Thymus (tissue), 11 donors: ENCODE results near the gene FXN. TPM values are rescaled to one million over a fixed set of nuclear protein-coding genes. Genes with fewer than 3 reads are reported as not detected.
"Not testable (repeated sequence)": the region's sequence is repeated elsewhere in the genome, so short reads cannot be mapped to it uniquely, and the experiment has no call there.

Source experiments
- DNase-seq, 9 donors: peaks; one replicate each; pipeline ENCODE4 v3.0.0-alpha.2; 2013; ENCODE audit warnings: low spot score in 9 of 9, low read depth in 6 of 9, missing footprints in 1 of 9
- H3K27ac ChIP-seq, 2 donors: one replicate each; pipeline ENCODE4 v1.5.1; 2013; ENCODE audit warnings: control low read depth in 1 of 2, low read depth in 1 of 2, low read length in 1 of 2, mild to moderate bottlenecking in 1 of 2, moderate library complexity in 1 of 2
- H3K27me3 ChIP-seq, 2 donors: one replicate each; pipeline ENCODE4 v1.5.1; 2013; ENCODE audit warnings: low read length in 1 of 2; ENCODE audit not compliant: control insufficient read depth in 2 of 2, insufficient read depth in 1 of 2
- H3K36me3 ChIP-seq, 2 donors: one replicate each; pipeline ENCODE4 v1.5.1; 2013; ENCODE audit warnings: low read length in 1 of 2, mild to moderate bottlenecking in 1 of 2, moderate library complexity in 1 of 2; ENCODE audit not compliant: control insufficient read depth in 2 of 2, insufficient read depth in 2 of 2
- H3K4me1 ChIP-seq, 2 donors: one replicate each; pipeline ENCODE4 v1.5.1; 2013; ENCODE audit warnings: low read length in 2 of 2; ENCODE audit not compliant: control insufficient read depth in 2 of 2, insufficient read depth in 2 of 2
- H3K4me3 ChIP-seq, 2 donors: one replicate each; pipeline ENCODE4 v1.5.1; 2013; ENCODE audit warnings: low read length in 2 of 2, control low read depth in 1 of 2, mild to moderate bottlenecking in 1 of 2
- H3K9me3 ChIP-seq, 2 donors: one replicate each; pipeline ENCODE4 v1.5.1; 2013; ENCODE audit warnings: low read length in 1 of 2, mild to moderate bottlenecking in 1 of 2; ENCODE audit not compliant: control insufficient read depth in 2 of 2, insufficient read depth in 1 of 2
- WGBS: extraction: QIAGEN DNeasy Blood & Tissue Kit; methylation state at CpG from one replicate; pipeline ENCODE4 v1.1.7; 2013; 5-methylcytosine and 5-hydroxymethylcytosine counted together
- polyA plus RNA-seq: library from polyadenylated mRNA; stranded (reverse); fragments of 200-250 nt; gene quantifications from one replicate; pipeline ENCODE4 v1.2.3, GENCODE V29; 2013
- total RNA-seq: library from RNA; stranded (reverse); fragments of 120-200 nt; gene quantifications from one replicate; pipeline ENCODE4 v1.2.4, GENCODE V29; 2013
- donor health status: healthy.

FXN gene
- total and polyA plus RNA-seq, 2 donors: 3.2 to 7.7 TPM

DNA sequence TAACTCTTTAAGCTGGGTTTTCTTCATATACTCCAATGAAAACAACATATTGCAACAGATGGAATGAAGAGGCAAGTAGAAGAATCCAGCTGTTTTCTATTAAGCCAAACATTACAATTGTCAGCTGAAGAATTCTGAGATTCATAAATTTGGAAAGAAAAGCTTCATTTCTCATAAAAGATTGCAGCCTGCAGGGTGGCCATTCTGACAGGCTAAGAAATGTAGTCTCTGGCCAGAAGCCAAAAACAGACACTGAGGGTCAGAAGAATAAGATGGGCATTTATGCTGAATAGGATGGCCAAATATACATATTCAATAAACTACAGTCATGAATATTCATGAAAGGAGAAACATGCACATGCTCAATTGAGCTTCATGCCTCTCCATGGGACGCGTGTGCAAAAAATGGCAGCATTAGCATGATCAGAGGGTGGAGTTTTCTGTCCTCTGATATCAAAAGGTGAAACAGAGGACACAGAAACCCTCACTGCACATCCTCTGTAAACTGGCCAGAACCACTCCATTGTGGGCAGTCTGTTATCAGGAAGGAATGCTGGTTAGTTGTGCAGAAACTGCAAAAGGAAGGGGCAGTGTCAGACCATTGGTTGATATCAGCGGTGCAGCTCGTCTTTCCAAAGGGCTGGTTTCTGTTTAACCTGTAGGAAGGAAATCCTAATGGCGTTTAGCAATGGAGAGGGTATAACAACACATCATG, 50.2 kb downstream of the FXN start:
- no peak for DNase-seq
- 96% methylated on average over 5 of the region's 5 CpGs for WGBS
- no peaks in the 10 kb centered on the region for H3K4me1 ChIP-seq
- H3K27ac ChIP-seq: no peak overlapping the region
- H3K4me3 ChIP-seq: no peak overlapping the region
- no peaks in the 10 kb centered on the region for H3K36me3 ChIP-seq
- H3K9me3 ChIP-seq: no peaks in the 10 kb centered on the region
- H3K27me3 ChIP-seq: no peaks in the 10 kb centered on the region

DNA sequence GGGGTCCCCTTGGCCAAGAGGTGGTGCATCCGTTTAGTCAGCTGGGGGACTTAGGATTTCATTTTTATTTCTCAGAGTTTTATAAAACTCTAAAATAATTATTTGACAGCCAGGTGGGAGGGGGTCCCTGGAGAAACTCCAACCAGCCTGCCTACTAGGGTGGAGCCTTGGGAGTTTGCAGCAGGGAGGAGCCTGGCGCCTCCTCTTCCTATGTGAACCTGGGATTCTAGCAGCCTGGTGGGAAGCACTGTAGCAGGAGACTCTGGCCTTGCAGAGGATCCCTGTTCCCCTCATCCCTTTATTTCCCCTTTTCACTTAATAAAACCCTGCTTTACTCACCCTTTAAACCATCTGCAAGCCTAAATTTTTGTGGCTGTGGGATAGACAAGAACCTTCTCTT, 50.8 kb downstream of the FXN start:
- no peaks in the 10 kb centered on the region for H3K9me3 ChIP-seq
- no peaks in the 10 kb centered on the region for H3K27me3 ChIP-seq
- H3K4me3 ChIP-seq: no peak overlapping the region
- no peak overlapping the region for H3K27ac ChIP-seq
- DNase-seq: no peak
- no peaks in the 10 kb centered on the region for H3K36me3 ChIP-seq
- H3K4me1 ChIP-seq: no peaks in the 10 kb centered on the region
- WGBS: 96% methylated on average over 2 of the region's 2 CpGs

DNA sequence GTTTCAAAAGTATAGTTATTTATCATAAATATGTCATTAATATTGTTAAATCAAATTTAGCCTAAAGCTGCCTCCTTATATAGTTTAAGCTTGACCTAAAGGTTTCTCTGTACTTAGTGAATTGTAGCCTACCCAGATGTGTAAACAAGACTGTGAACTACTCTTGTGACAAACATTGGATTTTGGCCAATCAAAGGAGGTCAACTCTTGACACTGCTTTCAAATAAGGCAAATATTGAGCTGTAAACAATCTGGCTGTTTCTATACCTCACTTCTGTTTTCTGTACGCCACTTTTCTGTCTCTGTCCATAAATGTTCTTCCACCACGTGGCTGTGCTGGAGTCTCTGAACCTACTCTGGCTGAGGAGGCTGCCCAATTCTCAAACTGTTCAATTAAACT, 51.2 kb downstream of the FXN start:
- DNase-seq: no peak
- H3K27ac ChIP-seq: no peak overlapping the region
- H3K4me3 ChIP-seq: no peak overlapping the region
- H3K4me1 ChIP-seq: no peaks in the 10 kb centered on the region
- no peaks in the 10 kb centered on the region for H3K27me3 ChIP-seq
- H3K36me3 ChIP-seq: no peaks in the 10 kb centered on the region
- WGBS: 94% methylated on average over 2 of the region's 2 CpGs
- no peaks in the 10 kb centered on the region for H3K9me3 ChIP-seq

DNA sequence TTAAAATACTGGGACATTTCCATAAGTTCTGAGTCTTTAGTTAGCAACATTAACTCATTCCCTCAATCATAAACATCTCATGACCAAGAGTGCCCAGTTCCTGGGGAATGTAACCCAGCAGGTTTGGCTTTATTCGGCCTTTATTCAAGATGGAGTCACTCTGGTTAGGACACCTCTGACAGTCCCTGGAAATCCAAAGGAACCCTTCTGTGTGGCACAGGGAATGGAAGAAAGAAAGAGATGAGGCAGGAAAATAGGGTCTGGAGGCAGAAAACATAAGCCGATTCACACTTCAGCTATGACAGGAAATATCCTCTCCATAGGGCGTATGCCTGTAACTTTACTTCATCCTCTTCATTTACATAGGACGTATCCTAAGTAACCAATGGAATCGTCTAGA, 53.5 kb downstream of the FXN start:
- Histone ChIP-seq H3K4me3 (no peak overlapping the region), H3K27ac (no peak overlapping the region), H3K27me3 (no peaks in the 10 kb centered on the region), H3K4me1 (no peaks in the 10 kb centered on the region), H3K36me3 (no peaks in the 10 kb centered on the region), H3K9me3 (no peaks in the 10 kb centered on the region)
- no peak for DNase-seq
- 97% methylated on average over 5 of the region's 5 CpGs for WGBS

DNA sequence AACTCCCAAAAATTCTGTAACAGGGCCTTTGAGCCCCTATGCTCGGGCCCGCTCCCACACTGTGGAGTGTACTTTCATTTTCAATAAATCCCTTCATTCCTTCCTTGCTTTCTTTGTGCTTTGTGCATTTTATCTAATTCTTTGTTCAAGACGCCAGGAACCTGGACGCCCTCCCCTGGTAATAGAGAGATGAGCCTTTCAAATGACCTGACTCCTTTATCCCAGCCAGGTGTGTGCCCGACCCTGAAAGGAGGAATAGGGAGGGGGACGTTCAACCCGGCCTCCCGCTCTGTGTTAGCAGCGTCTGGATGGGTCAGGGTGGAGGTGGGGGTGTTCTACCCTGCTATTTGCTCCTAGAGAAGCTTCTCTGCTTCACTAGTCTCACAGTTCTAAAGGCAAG, 53.9 kb downstream of the FXN start:
- no peaks in the 10 kb centered on the region for H3K4me1 ChIP-seq
- H3K27ac ChIP-seq: no peak overlapping the region
- 94% methylated on average over 9 of the region's 9 CpGs for WGBS
- no peak for DNase-seq
- H3K9me3 ChIP-seq: no peaks in the 10 kb centered on the region
- no peak overlapping the region for H3K4me3 ChIP-seq
- no peaks in the 10 kb centered on the region for H3K36me3 ChIP-seq
- no peaks in the 10 kb centered on the region for H3K27me3 ChIP-seq

DNA sequence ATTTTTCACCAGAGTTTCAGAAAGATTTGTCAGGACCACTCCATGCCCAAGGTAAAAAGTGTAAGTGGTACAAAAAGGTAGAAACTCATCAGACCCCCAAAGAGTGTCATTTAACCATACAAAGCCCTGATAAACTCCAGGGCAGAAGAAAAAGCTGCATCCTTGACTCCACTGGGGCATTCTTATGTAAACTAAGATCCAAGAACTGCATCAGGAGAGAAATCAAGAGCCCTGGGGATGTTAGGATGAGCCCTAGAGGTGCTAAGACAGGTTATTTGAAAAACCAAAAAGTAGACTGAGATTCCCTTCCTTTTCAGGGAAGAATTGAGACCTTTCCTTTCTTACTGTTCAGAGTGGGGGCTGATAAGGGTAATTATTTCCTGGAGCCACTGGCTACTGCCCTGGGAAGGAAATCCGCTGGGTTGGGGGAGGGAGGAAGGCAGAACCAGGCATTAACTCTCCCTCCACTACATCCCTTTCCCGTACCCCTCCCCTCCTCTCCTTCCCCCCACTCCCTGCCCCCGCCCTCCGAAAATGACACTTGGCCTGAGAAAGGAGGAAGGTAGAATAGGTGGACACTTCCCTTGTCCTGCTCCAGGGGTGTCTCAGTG, 54.7 kb downstream of the FXN start:
- Histone ChIP-seq H3K4me1 (no peaks in the 10 kb centered on the region), H3K4me3 (no peak overlapping the region), H3K27me3 (no peaks in the 10 kb centered on the region), H3K27ac (no peak overlapping the region), H3K36me3 (no peaks in the 10 kb centered on the region), H3K9me3 (no peaks in the 10 kb centered on the region)
- WGBS: 93% methylated on average over 4 of the region's 4 CpGs
- DNase-seq: no peak

DNA sequence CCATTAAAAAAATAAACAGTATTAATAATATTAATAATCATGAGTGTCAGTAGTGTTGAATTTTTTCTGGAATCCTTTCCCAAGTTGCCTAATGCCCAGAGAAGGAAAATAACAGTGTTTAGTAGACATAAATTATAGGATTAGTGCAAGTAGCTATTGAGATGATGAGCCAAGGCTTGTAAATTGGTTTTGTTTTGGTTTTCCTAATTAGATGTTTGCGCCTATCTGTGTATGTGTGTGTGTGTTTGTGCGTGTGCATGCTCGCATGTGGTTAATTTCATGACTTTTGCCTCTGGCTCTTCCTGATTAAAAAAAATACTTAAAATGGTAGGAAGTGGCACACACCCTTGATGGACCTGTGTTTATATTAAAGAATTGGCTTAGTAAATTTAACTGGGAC, 55.4 kb downstream of the FXN start:
- Histone ChIP-seq H3K27me3 (no peaks in the 10 kb centered on the region), H3K36me3 (no peaks in the 10 kb centered on the region), H3K27ac (no peak overlapping the region), H3K9me3 (no peaks in the 10 kb centered on the region), H3K4me1 (no peaks in the 10 kb centered on the region), H3K4me3 (no peak overlapping the region)
- WGBS: 95% methylated on average over 3 of the region's 3 CpGs
- no peak for DNase-seq

DNA sequence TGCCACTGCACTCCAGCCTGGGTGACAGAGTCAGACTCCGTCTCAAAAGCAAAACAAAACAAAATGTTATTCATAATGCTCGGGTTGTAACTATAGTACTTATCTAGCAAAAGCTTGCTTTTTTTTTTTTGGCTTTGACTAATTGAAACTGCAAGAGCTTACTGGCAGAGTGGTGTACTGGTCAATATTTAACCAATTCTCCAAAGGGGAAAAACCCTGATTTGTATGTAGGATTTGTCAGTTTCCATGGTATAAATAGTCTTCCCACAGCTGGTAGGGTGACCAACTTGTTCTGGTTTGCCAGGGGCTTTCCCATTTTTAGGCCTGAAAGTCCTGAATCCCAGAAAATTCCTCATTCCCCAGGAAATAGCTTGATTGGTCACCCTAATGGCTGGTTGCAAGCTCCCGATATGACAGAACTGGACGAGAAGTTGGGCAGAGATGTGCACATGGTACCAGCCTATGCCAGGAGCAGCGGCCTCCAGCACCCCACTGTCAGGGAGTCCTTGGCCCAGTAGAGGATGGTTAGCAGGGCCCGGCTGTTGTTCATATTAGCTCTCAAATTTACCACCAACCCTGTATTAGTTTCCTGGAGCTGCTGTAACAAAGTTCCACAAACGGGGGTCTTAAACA, 58.0 kb downstream of the FXN start:
- H3K36me3 ChIP-seq: no peaks in the 10 kb centered on the region
- WGBS: 98% methylated on average over 7 of the region's 7 CpGs

DNA sequence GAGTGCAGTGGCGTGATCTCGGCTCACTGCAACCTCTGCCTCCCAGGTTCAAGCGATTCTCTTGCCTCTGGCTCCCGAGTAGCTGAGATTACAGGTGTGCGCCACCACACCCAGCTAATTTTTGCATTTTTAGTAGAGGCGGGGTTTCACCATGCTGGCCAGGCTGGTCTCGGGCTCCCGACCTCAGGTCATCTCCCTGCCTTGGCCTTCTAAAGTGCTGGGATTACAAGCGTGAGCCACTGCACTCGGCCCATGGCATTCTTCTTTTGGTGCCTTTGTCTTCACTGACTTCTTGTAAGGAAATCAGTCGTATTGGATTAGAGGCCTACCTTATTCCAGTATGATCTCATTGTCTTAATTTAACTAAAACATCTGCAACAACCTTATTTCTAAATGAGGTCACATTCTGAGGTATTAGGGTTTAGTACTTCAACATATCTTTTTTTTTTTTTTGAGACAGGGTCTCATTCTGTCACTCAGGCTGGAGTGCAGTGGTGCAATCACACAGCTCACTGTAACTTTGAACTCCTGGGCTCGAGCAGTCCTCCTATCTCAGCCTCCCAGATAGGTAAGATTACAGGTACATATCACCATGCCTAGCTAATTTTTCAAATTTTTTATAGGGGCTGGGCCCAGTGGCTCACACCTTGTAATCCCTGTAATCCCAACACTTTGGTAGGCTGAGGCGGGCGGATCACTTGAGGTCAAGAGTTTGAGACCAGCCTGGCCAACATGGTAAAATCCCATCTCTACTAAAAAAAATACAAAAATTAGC, 59.0 kb downstream of the FXN start:
- H3K4me3 ChIP-seq, DNase-seq, H3K27ac ChIP-seq, H3K27me3 ChIP-seq, H3K36me3 ChIP-seq, H3K9me3 ChIP-seq, H3K4me1 ChIP-seq: not testable (repeated sequence)
- WGBS: 98% methylated on average over 14 of the region's 14 CpGs

More for the DNA sequence above, 58.0 kb downstream of the FXN start:
- no peak overlapping the region for H3K27ac ChIP-seq
- H3K4me1 ChIP-seq: no peaks in the 10 kb centered on the region
- no peak for DNase-seq
- no peaks in the 10 kb centered on the region for H3K27me3 ChIP-seq
- no peak overlapping the region for H3K4me3 ChIP-seq
- H3K9me3 ChIP-seq: no peaks in the 10 kb centered on the region
